Peyer's patch (tissue), 4 donors: ENCODE data around the gene PHF2.

ENCODE experiments used
- POLR2A ChIP-seq, 2 donors: fragments of 450-650 bp; IDR thresholded peaks; one replicate each; pipeline ENCODE4 v1.5.1; 2017; ENCODE audit warnings: antibody characterized with exemption in 2 of 2, mild to moderate bottlenecking in 2 of 2, moderate library complexity in 2 of 2
- TF ChIP-seq, protein P1 (sequence below), 6 experiments: fragments of 450-650 bp in 4 of 6; fragments of 200-600 bp in 2 of 6; sonication (generic) in 1 of 6; IDR thresholded peaks; one replicate each; pipeline ENCODE4 v1.5.1; 2017 to 2019; ENCODE audit warnings: antibody characterized with exemption in 6 of 6, mild to moderate bottlenecking in 3 of 6, moderate library complexity in 1 of 6

DNA sequence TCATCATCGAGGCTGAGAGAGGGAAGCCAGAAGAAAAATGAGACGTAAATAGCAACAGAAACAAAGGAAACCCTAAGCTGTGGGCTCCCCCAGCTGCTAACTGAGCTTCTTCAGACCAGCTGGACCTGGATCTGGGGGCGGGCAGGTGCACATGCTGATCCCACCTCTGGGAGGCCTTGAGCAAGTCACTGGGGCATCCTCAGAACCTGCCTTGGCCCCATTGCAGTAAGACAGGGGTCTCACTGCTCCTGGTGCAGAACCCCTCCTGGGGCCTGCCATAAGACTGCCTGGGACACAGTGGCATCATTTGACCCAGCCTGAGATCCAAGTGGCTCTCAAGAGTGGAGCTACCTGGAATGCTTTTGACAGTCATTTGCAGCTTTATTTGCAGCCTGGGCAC is 77.4 kb downstream of the PHF2 start:
- TF ChIP-seq, protein P1, sequence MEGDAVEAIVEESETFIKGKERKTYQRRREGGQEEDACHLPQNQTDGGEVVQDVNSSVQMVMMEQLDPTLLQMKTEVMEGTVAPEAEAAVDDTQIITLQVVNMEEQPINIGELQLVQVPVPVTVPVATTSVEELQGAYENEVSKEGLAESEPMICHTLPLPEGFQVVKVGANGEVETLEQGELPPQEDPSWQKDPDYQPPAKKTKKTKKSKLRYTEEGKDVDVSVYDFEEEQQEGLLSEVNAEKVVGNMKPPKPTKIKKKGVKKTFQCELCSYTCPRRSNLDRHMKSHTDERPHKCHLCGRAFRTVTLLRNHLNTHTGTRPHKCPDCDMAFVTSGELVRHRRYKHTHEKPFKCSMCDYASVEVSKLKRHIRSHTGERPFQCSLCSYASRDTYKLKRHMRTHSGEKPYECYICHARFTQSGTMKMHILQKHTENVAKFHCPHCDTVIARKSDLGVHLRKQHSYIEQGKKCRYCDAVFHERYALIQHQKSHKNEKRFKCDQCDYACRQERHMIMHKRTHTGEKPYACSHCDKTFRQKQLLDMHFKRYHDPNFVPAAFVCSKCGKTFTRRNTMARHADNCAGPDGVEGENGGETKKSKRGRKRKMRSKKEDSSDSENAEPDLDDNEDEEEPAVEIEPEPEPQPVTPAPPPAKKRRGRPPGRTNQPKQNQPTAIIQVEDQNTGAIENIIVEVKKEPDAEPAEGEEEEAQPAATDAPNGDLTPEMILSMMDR (IDR thresholded peaks at IDR 0.05): no peak
- TF ChIP-seq POLR2A (IDR thresholded peaks at IDR 0.05): no peak
